ENCODE measurements around the gene LRRC47. TPM values are rescaled to one million over a fixed set of nuclear protein-coding genes. Genes with fewer than 3 reads are reported as not detected.

Gene LRRC47
- total and polyA plus RNA-seq, 2 of the 13 experiments (the other 11 are each of a cell fraction or from before 2014, with no cell fraction given), result 18.3 to 52.5 TPM

DNA sequence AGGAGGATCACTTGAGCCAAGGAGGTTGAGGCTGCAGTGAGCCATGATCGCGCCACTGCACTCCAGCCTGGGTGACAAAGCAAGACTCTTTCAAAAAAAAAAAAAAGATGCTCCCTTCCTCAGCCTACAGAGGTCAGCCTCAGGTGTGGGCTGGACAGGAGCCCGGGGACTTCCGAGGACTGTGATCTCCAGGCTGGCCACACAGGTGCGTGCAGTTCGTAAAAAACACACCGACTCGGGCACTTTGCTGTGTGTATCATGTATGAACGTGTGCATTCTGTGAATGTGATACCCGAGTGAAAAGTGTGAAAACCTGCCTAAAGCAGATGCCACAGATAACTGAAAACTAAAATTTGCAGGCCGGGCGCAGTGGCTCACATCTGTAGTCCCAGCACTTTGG lies 52.5 kb downstream of the LRRC47 start:
- FAIRE-seq, result no peak
- CTCF ChIA-PET (ENCODE audit: low intra/inter-chr PET ratio, low total read pairs), result no interaction called here
- Histone ChIP-seq H3K4me1 (ENCODE audit: insufficient read depth, low read length) (peaks cover 31% of the 10 kb centered on the region), H3K4me2 (ENCODE audit: low read depth, low read length) (no peak overlapping the region), H3K27me3 (ENCODE audit: control insufficient read depth in 1 of 2, insufficient read depth in 2 of 2, low read length in 2 of 2) (no peaks in the 10 kb centered on the region; a peak in 1 of 5 replicates), H3K4me3 (replicated peaks in 1 of 3; ENCODE audit: insufficient read depth in 1 of 3, low read depth in 2 of 3, low read length in 3 of 3) (no peak overlapping the region), H3K79me2 (ENCODE audit: insufficient read depth, low read length) (peaks cover 6% of the 10 kb centered on the region), H3K27ac (ENCODE audit: extremely low read length, insufficient read depth, low read length) (no peak overlapping the region), H3K9me3 (ENCODE audit: low read length) (no peaks in the 10 kb centered on the region), H4K20me1 (ENCODE audit: insufficient read depth, low read length) (no peaks in the 10 kb centered on the region), H3K9ac (ENCODE audit: insufficient read depth, low read depth, low read length) (no peak overlapping the region), H3K36me3 (replicated peaks in 1 of 2; ENCODE audit: control insufficient read depth in 1 of 2, insufficient read depth in 2 of 2, low read length in 2 of 2) (peaks cover 3 to 41% of the 10 kb centered on the region in 2 experiments; a peak in 4 of 5 replicates), H2AFZ (ENCODE audit: low read length) (no peak overlapping the region)
- no TSS peak for BruUV-seq (replicated peaks)
- 94% methylated on average over 11 of the region's 12 CpGs for WGBS (ENCODE audit: low lambda C conversion rate)
- no peak for DNase-seq (ENCODE audit: low spot score)
- ATAC-seq, result no peak
- intact Hi-C loops (cut with micrococcal nuclease; ENCODE audit: unreplicated experiment) (no loop called here), in situ Hi-C loops (cut with HindIII; ENCODE audit: extremely low pct_ligation_motif_present, low pct_unique_long_range_greater_than_20kb) (no loop called here)
- TF ChIP-seq SUZ12 (IDR thresholded peaks at IDR 0.05; ENCODE audit: low read depth, low read length), result no peak
- no peak for TF ChIP-seq SETDB1 (CRISPR knock-in tag; IDR thresholded peaks at IDR 0.05; ENCODE audit: borderline replicate concordance)
- TF ChIP-seq, protein P1, sequence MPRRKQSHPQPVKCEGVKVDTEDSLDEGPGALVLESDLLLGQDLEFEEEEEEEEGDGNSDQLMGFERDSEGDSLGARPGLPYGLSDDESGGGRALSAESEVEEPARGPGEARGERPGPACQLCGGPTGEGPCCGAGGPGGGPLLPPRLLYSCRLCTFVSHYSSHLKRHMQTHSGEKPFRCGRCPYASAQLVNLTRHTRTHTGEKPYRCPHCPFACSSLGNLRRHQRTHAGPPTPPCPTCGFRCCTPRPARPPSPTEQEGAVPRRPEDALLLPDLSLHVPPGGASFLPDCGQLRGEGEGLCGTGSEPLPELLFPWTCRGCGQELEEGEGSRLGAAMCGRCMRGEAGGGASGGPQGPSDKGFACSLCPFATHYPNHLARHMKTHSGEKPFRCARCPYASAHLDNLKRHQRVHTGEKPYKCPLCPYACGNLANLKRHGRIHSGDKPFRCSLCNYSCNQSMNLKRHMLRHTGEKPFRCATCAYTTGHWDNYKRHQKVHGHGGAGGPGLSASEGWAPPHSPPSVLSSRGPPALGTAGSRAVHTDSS (CRISPR knock-in tag; conservative IDR thresholded peaks at IDR 0.05), result no peak
- TF ChIP-seq ZNF75D (CRISPR knock-in tag; IDR thresholded peaks at IDR 0.05; ENCODE audit: borderline replicate concordance), result no peak
- no peak for TF ChIP-seq ZNF232 (CRISPR knock-in tag; IDR thresholded peaks at IDR 0.05; ENCODE audit: borderline replicate concordance)
- no peak for TF ChIP-seq HOXA7 (CRISPR knock-in tag; IDR thresholded peaks at IDR 0.05)
- no peak for TF ChIP-seq NR2F2 (IDR thresholded peaks at IDR 0.05; ENCODE audit: borderline replicate concordance, low read depth)
- TF ChIP-seq, protein P2, sequence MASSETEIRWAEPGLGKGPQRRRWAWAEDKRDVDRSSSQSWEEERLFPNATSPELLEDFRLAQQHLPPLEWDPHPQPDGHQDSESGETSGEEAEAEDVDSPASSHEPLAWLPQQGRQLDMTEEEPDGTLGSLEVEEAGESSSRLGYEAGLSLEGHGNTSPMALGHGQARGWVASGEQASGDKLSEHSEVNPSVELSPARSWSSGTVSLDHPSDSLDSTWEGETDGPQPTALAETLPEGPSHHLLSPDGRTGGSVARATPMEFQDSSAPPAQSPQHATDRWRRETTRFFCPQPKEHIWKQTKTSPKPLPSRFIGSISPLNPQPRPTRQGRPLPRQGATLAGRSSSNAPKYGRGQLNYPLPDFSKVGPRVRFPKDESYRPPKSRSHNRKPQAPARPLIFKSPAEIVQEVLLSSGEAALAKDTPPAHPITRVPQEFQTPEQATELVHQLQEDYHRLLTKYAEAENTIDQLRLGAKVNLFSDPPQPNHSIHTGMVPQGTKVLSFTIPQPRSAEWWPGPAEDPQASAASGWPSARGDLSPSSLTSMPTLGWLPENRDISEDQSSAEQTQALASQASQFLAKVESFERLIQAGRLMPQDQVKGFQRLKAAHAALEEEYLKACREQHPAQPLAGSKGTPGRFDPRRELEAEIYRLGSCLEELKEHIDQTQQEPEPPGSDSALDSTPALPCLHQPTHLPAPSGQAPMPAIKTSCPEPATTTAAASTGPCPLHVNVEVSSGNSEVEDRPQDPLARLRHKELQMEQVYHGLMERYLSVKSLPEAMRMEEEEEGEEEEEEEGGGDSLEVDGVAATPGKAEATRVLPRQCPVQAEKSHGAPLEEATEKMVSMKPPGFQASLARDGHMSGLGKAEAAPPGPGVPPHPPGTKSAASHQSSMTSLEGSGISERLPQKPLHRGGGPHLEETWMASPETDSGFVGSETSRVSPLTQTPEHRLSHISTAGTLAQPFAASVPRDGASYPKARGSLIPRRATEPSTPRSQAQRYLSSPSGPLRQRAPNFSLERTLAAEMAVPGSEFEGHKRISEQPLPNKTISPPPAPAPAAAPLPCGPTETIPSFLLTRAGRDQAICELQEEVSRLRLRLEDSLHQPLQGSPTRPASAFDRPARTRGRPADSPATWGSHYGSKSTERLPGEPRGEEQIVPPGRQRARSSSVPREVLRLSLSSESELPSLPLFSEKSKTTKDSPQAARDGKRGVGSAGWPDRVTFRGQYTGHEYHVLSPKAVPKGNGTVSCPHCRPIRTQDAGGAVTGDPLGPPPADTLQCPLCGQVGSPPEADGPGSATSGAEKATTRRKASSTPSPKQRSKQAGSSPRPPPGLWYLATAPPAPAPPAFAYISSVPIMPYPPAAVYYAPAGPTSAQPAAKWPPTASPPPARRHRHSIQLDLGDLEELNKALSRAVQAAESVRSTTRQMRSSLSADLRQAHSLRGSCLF (CRISPR knock-in tag; IDR thresholded peaks at IDR 0.05; ENCODE audit: borderline replicate concordance), result no peak
- TF ChIP-seq CHCHD3 (CRISPR knock-in tag; IDR thresholded peaks at IDR 0.05), result no peak
- no peak for TF ChIP-seq ZNF335 (CRISPR knock-in tag; IDR thresholded peaks at IDR 0.05)
- no peak for TF ChIP-seq MTA3 (CRISPR knock-in tag; IDR thresholded peaks at IDR 0.05)
- TF ChIP-seq ZBTB42 (CRISPR knock-in tag; IDR thresholded peaks at IDR 0.05), result no peak
- TF ChIP-seq ZNF124 (CRISPR knock-in tag; IDR thresholded peaks at IDR 0.05), result no peak
- no peak for TF ChIP-seq DR1 (CRISPR knock-in tag; IDR thresholded peaks at IDR 0.05)
- TF ChIP-seq FOXP1 (IDR thresholded peaks at IDR 0.05), result no peak
- TF ChIP-seq FOXP1 (CRISPR knock-in tag; IDR thresholded peaks at IDR 0.05), result no peak
- POLR2A ChIA-PET, result no interaction called here
